Lung (tissue), 12 donors: ENCODE data around the gene APLN. TPM values are rescaled to one million over a fixed set of nuclear protein-coding genes. Genes with fewer than 3 reads are reported as not detected.

Source experiments
- ATAC-seq: fragments of 200-7000 bp; cut with Tn5 transposase; one replicate; pipeline ENCODE4 v1.9.1; 2020; ENCODE audit warnings: moderate number of reproducible peaks; ENCODE audit not compliant: insufficient read depth, low FRiP score
- DNase-seq, 3 donors: peaks; one replicate each; pipeline ENCODE4 v3.0.0-alpha.2; 2013 to 2017
- H3K27ac ChIP-seq, 2 donors: one replicate each; pipeline ENCODE4 v1.5.1; 2013; ENCODE audit warnings: mild to moderate bottlenecking in 2 of 2, moderate library complexity in 2 of 2, control low read depth in 1 of 2, inconsistent platforms in 1 of 2, low read depth in 1 of 2, low read length in 1 of 2
- H3K27me3 ChIP-seq, 3 donors: one replicate each; pipeline ENCODE4 v1.5.1; 2013; ENCODE audit warnings: low read length in 2 of 3; ENCODE audit not compliant: control insufficient read depth in 3 of 3, insufficient read depth in 3 of 3
- H3K36me3 ChIP-seq, 4 donors: one replicate each; pipeline ENCODE4 v1.5.1; 2013; ENCODE audit warnings: low read length in 4 of 4, mild to moderate bottlenecking in 1 of 4, moderate library complexity in 1 of 4; ENCODE audit not compliant: control insufficient read depth in 4 of 4, insufficient read depth in 4 of 4
- H3K4me1 ChIP-seq, 5 donors: one replicate each; pipeline ENCODE4 v1.5.1; 2013; ENCODE audit warnings: low read length in 5 of 5, mild to moderate bottlenecking in 2 of 5, moderate library complexity in 1 of 5; ENCODE audit not compliant: control insufficient read depth in 5 of 5, insufficient read depth in 5 of 5
- H3K4me3 ChIP-seq: one replicate; pipeline ENCODE4 v1.5.1; 2013; ENCODE audit warnings: mild to moderate bottlenecking, control low read depth, moderate library complexity
- H3K9ac ChIP-seq, 2 donors: one replicate each; pipeline ENCODE4 v1.5.1; 2013; ENCODE audit warnings: low read length in 2 of 2, control low read depth in 1 of 2; ENCODE audit not compliant: insufficient read depth in 1 of 2
- H3K9me3 ChIP-seq, 4 donors: one replicate each; pipeline ENCODE4 v1.5.1; 2013; ENCODE audit warnings: low read length in 3 of 4, mild to moderate bottlenecking in 1 of 4, moderate library complexity in 1 of 4; ENCODE audit not compliant: control insufficient read depth in 4 of 4, insufficient read depth in 3 of 4
- CTCF ChIP-seq: IDR thresholded peaks from 2 replicates; pipeline ENCODE4 v1.5.1; 2012; ENCODE audit warnings: mild to moderate bottlenecking; ENCODE audit errors: control extremely low read depth, extremely low read depth
- WGBS, 2 donors: extraction: QIAGEN DNeasy Blood & Tissue Kit; methylation state at CpG; one replicate each; pipeline ENCODE4 v1.1.7; 2013; 5-methylcytosine and 5-hydroxymethylcytosine counted together
- polyA plus RNA-seq, 2 donors: library from polyadenylated mRNA; stranded (reverse); fragments of 200-250 nt; gene quantifications; one replicate each; pipeline ENCODE4 v1.2.1, GENCODE V29; 2013
- total RNA-seq, 2 donors: library from RNA; depleted of rRNA in 1 of 2; stranded (reverse); fragments of >200 nt in 1 of 2; gene quantifications; one replicate each; pipeline ENCODE4 v1.2.1, GENCODE V29; 2014 to 2021
- donor health status: control.
- donor health status: control.
- donor health status: Bipolar disorder and iron deficiency.
- donor health status: healthy.
- donor health status: DM: yes; HTN: yes; CAD: no.

The APLN gene
- total and polyA plus RNA-seq, 4 donors = 1.8 to 10.4 (median 5.7) TPM

DNA sequence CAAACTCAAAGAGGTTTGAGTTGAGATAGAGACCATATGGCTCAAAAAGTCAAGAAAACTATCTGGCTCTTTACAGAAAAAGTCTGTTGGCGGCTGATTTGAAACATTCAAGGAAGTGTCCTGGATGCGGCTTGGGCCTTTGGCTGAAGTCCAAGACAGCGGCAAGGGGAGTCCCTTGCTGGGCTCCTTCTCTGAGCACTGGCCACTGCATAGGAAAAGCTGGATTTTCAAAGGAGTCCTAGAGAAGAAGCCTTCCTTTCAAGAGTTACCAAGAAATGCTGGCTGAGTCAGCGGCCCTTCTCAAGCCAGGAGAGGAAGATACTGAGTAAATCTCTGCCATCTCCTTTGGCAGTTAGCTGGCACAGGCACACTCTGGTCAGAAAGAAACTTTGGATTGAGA, 12.1 kb downstream of the APLN start:
- Histone ChIP-seq H3K4me1 (peaks cover 0 to 18% (median 0%) of the 10 kb centered on the region in 5 donors), H3K27me3 (peaks cover 0 to 2% (median 0%) of the 10 kb centered on the region in 3 donors), H3K36me3 (no peaks in the 10 kb centered on the region), H3K9me3 (peaks cover 0 to 9% (median 0%) of the 10 kb centered on the region in 4 donors), H3K4me3 (no peak overlapping the region), H3K27ac (no peak overlapping the region), H3K9ac (peak overlapping the region in 1 of 2 donors; percentile 8)
- DNase-seq (peak; percentile 70 to 85 (median 83)), ATAC-seq (no peak)
- TF ChIP-seq CTCF = no peak
- 26 to 51% methylated on average over 4 of the region's 4 CpGs for WGBS, 2 donors

DNA sequence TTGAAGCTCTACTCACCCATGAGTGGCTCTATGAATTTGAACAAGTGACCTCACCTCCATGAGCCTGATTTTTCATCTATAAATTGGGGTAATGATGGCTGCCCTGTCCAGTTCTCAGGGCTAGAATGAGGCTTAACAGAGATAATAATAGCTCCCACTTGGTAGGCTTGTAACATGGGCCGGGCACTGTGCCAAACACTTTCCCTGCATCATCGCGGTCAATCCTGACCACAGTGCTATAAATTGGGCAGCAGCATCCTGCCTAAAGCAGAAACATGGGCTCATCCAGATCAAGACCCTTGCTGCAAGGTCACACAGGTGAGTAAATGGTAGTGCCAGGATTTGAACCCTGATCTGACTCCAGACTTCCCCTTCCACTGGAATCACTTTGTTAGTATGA, 12.8 kb downstream of the APLN start:
- DNase-seq = peak in 1 of 3 donors; percentile 41
- Histone ChIP-seq H3K36me3 (no peaks in the 10 kb centered on the region), H3K9ac (no peak overlapping the region), H3K27me3 (peaks cover 0 to 2% (median 0%) of the 10 kb centered on the region in 3 donors), H3K4me1 (peaks cover 0 to 14% (median 0%) of the 10 kb centered on the region in 5 donors), H3K9me3 (peaks cover 0 to 9% (median 0%) of the 10 kb centered on the region in 4 donors), H3K27ac (no peak overlapping the region), H3K4me3 (no peak overlapping the region)
- 19 to 59% methylated on average over 3 of the region's 3 CpGs for WGBS, 2 donors
- TF ChIP-seq CTCF = no peak
- ATAC-seq = no peak

GRCh38 chrX:129641469-129641868, 13.3 kb downstream of the APLN start:
- WGBS, 2 donors = 53 to 67% methylated on average over 3 of the region's 3 CpGs
- no peak for TF ChIP-seq CTCF
- ATAC-seq (no peak), DNase-seq (no peak)
- Histone ChIP-seq H3K4me3 (no peak overlapping the region), H3K27me3 (peaks cover 0 to 5% (median 0%) of the 10 kb centered on the region in 3 donors), H3K36me3 (no peaks in the 10 kb centered on the region), H3K9me3 (peaks cover 0 to 9% (median 0%) of the 10 kb centered on the region in 4 donors), H3K27ac (no peak overlapping the region), H3K4me1 (peaks cover 0 to 9% (median 0%) of the 10 kb centered on the region in 5 donors), H3K9ac (no peak overlapping the region)

DNA sequence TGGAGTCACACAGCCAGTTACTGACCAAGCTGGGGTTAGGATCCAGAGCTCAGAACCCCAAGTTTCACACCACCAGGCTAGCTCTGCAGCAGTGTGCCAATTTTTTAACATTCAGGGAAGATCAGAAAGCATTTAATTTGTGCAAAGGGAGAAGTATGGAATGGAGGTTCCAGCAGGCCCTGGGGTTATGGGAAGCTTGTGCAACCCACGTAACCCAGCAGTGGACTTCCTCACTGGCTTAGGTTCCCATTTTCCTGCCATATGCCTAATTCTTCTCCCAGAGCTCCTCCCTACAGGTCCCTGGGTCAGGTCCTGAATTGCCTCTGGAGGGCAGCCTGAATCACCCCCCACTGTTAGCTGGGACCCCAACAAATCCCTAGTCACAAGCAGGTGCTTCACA, 14.0 kb downstream of the APLN start:
- no peak for TF ChIP-seq CTCF
- DNase-seq (no peak), ATAC-seq (no peak)
- Histone ChIP-seq H3K9ac (no peak overlapping the region), H3K4me3 (no peak overlapping the region), H3K9me3 (peaks cover 0 to 9% (median 0%) of the 10 kb centered on the region in 4 donors), H3K27me3 (peaks cover 0 to 6% (median 0%) of the 10 kb centered on the region in 3 donors), H3K36me3 (no peaks in the 10 kb centered on the region), H3K4me1 (peaks cover 0 to 8% (median 0%) of the 10 kb centered on the region in 5 donors), H3K27ac (no peak overlapping the region)
- WGBS, 2 donors = 33 to 60% methylated on average over 1 of the region's 1 CpG
